Gastroesophageal sphincter (tissue), 3 donors: Measurements from ENCODE around the gene PTX3.

Experiments
- CTCF ChIP-seq, 4 experiments: fragments of 200-600 bp in 2 of 4; fragments of 450-650 bp in 2 of 4; sonication (generic) in 1 of 4; IDR thresholded peaks; one replicate each; pipeline ENCODE4 v1.5.1; 2017 to 2019; ENCODE audit warnings: antibody characterized with exemption in 4 of 4, mild to moderate bottlenecking in 2 of 4, moderate library complexity in 2 of 4
- EP300 ChIP-seq: sonication (generic); formaldehyde crosslinking; IDR thresholded peaks from one replicate; pipeline ENCODE4 v1.6.1; 2017; ENCODE audit warnings: antibody characterized with exemption, mild to moderate bottlenecking
- POLR2A ChIP-seq, 2 donors: fragments of 450-650 bp; IDR thresholded peaks; one replicate each; pipeline ENCODE4 v1.6.1; 2017; ENCODE audit warnings: antibody characterized with exemption in 2 of 2, mild to moderate bottlenecking in 2 of 2, moderate library complexity in 1 of 2
- POLR2AphosphoS5 ChIP-seq: sonication (generic); formaldehyde crosslinking; IDR thresholded peaks from one replicate; pipeline ENCODE4 v1.6.1; 2017; ENCODE audit warnings: antibody characterized with exemption

GRCh38 chr3:157398598-157398997, 38.1 kb upstream of the PTX3 start:
- TF ChIP-seq CTCF (IDR thresholded peaks at IDR 0.05) (no peak), POLR2AphosphoS5 (no peak), EP300 (no peak), POLR2A (IDR thresholded peaks at IDR 0.05) (no peak)
